Lower leg skin (tissue), 4 donors: ENCODE measurements around the gene CCDC14. TPM values are rescaled to one million over a fixed set of nuclear protein-coding genes. Genes with fewer than 3 reads are reported as not detected.

ENCODE experiments used
- DNase-seq, 2 donors: peaks; one replicate each; pipeline ENCODE4 v3.0.0-alpha.2; 2019; ENCODE audit warnings: low spot score in 2 of 2
- H3K4me3 ChIP-seq: fragments of 200-600 bp; sonication (generic); 2 replicates; pipeline ENCODE4 v1.5.1; 2017; ENCODE audit warnings: mild to moderate bottlenecking, low read depth; ENCODE audit not compliant: poor library complexity, severe bottlenecking
- POLR2A ChIP-seq, 2 donors: fragments of 450-650 bp; IDR thresholded peaks; one replicate each; pipeline ENCODE4 v1.6.1; 2016 to 2017; ENCODE audit warnings: antibody characterized with exemption in 2 of 2, mild to moderate bottlenecking in 1 of 2, moderate library complexity in 1 of 2
- WGBS, 2 donors: methylation state at CpG; one replicate each; pipeline ENCODE4 v1.1.5; 2018; 5-methylcytosine and 5-hydroxymethylcytosine counted together
- intact Hi-C: fragments of 100-400 bp; cut with DNase I; formaldehyde crosslinking; loops from one replicate; pipeline ENCODE4 v1.15.0; 2023; ENCODE audit warnings: low total_unique reads
- total RNA-seq, 4 donors: library from RNA; depleted of rRNA; stranded (reverse); fragments of >200 nt; gene quantifications; one replicate each; pipeline ENCODE4 v1.1.0, GENCODE V29; 2016
- TF ChIP-seq, protein P1 (sequence below), 3 donors: fragments of 450-650 bp; IDR thresholded peaks; one replicate each; pipeline ENCODE4 v1.5.1; 2016; ENCODE audit warnings: antibody characterized with exemption in 3 of 3, mild to moderate bottlenecking in 3 of 3, moderate library complexity in 2 of 3

CCDC14 gene
- total RNA-seq, 4 donors from 2014 or later: 9.8 to 20.1 (median 12.9) TPM

DNA sequence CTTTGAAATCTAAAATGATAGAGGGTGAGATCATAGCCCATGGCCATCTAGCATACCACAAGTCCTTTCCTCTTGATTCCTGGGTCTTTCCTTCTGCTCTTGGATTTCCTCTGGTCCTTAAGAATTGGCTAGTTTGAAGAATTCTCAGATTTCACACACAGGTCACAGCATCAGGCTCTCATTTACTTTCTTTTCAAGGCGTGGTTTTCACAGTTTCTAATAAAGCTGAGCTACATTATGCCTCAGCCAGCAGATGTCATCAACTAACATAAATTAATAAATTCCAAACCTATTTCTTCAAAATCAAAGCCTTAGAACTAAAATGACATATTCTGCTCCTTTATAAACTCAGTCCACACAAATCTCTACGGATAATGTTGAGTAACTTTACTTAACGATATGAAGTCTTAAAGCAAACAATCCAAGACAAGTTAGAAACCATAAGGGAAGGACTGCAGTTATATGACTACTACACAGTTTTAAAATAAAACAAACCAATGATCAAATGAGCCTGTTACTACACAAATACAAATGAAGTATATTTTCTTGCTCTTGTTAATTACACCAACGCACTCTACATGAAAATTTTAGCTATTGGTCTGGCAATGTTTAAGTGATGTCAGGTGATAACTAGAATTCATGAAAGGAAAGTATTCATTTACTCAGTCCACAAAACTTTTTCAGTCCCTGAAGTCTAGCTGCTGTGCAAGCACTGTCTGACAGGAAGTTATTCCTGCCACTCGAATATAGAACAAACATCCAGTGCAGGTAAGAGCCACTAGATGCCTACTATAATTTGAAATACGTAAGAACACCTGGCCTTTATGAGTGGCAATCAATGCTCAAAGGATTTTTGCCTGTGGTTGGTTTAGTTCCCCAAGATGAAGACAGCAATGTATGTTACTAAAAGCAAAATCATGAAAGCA is 9.2 kb downstream of the CCDC14 start:
- 71 to 75% methylated on average over 6 of the region's 6 CpGs for WGBS, 2 donors
- intact Hi-C loops: no loop called here
- H3K4me3 ChIP-seq: no peak overlapping the region
- no peak for DNase-seq
- no peak for TF ChIP-seq POLR2A (IDR thresholded peaks at IDR 0.05)
- TF ChIP-seq, protein P1, sequence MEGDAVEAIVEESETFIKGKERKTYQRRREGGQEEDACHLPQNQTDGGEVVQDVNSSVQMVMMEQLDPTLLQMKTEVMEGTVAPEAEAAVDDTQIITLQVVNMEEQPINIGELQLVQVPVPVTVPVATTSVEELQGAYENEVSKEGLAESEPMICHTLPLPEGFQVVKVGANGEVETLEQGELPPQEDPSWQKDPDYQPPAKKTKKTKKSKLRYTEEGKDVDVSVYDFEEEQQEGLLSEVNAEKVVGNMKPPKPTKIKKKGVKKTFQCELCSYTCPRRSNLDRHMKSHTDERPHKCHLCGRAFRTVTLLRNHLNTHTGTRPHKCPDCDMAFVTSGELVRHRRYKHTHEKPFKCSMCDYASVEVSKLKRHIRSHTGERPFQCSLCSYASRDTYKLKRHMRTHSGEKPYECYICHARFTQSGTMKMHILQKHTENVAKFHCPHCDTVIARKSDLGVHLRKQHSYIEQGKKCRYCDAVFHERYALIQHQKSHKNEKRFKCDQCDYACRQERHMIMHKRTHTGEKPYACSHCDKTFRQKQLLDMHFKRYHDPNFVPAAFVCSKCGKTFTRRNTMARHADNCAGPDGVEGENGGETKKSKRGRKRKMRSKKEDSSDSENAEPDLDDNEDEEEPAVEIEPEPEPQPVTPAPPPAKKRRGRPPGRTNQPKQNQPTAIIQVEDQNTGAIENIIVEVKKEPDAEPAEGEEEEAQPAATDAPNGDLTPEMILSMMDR (IDR thresholded peaks at IDR 0.05): no peak

DNA sequence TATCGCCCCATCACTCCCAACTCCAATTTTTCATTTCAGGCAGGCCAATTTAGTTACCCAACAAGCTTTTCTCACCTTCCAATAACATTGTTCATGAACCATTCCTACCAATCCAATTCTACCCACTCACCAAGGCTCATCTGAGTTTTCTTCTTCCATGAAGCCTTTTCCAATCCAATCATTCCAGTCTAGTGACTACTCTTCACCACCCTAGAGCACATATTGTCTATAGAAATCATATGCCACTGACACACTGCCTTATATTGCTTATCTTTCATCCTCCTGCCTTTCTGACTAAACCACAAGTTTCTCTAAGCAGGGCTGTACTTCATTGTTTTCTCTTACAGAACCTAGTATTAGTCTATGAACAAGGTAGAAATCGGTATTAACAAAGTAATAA is 11.4 kb downstream of the CCDC14 start:
- WGBS, 2 donors: 94 to 96% methylated on average over 2 of the region's 2 CpGs

DNA sequence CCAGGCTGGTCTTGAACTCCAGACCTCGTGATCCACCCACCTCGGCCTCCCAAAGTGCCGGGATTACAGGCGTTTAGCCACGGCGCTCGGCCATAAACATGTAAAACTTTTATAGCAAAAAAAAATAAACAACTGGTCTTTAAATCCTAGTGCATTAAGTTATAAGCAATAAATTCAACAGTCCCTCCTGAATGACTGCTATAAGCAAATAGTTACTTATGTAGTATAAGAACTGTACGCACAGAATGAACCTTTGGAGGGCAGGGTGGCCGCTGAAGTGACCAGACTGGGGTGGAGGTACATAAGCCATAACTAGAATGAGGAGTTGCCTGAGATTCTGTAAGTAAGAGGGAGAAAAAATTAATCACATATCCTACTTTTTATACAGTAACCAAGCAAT is 12.6 kb downstream of the CCDC14 start:
- intact Hi-C loops: no loop called here
- TF ChIP-seq POLR2A (IDR thresholded peaks at IDR 0.05): no peak
- TF ChIP-seq, protein P1 (IDR thresholded peaks at IDR 0.05): no peak
- no peak overlapping the region for H3K4me3 ChIP-seq
- no peak for DNase-seq
- WGBS, 2 donors: 96 to 99% methylated on average over 9 of the region's 9 CpGs

More for the DNA sequence above, 11.4 kb downstream of the CCDC14 start:
- no peak overlapping the region for H3K4me3 ChIP-seq
- no peak for TF ChIP-seq POLR2A (IDR thresholded peaks at IDR 0.05)
- TF ChIP-seq, protein P1 (IDR thresholded peaks at IDR 0.05): no peak
- intact Hi-C loops: no loop called here
- DNase-seq: no peak

DNA sequence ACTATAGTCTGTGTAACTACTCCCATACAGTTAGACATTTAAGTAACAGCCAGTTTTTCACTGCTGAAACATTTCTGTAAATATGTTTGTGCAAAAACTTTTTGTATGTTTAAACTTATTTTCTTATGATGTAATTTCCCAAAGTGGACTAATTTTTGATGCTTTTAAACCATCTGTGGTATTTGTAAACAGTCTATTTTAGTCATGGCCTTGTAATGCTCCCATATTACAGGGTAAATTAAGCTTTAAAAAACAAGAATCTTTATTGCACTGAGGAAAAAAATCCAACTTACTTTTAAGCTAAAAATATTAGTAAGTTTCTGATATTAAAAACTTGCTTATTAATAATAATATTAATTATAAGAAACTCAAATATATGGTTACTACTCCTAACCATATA is 13.5 kb downstream of the CCDC14 start:
- intact Hi-C loops: no loop called here
- no peak overlapping the region for H3K4me3 ChIP-seq
- no peak for DNase-seq
- TF ChIP-seq, protein P1 (IDR thresholded peaks at IDR 0.05): no peak
- TF ChIP-seq POLR2A (IDR thresholded peaks at IDR 0.05): no peak

DNA sequence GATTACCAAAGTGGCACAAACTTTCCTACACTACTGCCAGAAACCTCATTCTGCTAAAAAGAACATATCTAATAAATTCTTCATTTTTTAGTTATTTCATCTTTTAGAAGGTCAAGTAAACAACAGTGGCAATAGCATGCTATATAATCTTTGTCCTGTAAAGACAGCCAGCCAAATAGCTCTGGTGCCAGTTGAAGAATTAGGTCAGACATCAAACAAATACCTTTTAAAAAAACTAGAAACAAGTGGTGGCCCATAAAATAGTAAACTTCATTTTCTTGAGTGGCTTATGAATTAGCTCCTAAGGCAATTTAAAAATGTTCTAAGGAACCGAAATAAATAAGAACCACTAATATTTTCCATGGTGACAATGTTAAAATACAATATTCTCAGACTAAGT is 19.5 kb downstream of the CCDC14 start:
- no peak overlapping the region for H3K4me3 ChIP-seq
- 42 to 62% methylated on average over 1 of the region's 1 CpG for WGBS, 2 donors
- TF ChIP-seq POLR2A (IDR thresholded peaks at IDR 0.05): no peak
- TF ChIP-seq, protein P1 (IDR thresholded peaks at IDR 0.05): no peak
- intact Hi-C loops: no loop called here
- DNase-seq: no peak
